Natural killer cell (primary cell): Measurements from ENCODE around the gene MYO1G. TPM values are rescaled to one million over a fixed set of nuclear protein-coding genes. Genes with fewer than 3 reads are reported as not detected.
A peak's percentile ranks its signal among the peaks of the same experiment; 100 is the strongest.

Experiments
- ATAC-seq, 3 donors: fragments of 150-1000 bp in 2 of 3; fragments of 200-7000 bp in 1 of 3; cut with Tn5 transposase; 1 replicate in 1 of 3; 2 replicates in 2 of 3; pipeline ENCODE4 v1.10.0; 2021; ENCODE audit warnings: mild to moderate bottlenecking in 2 of 3, moderate library complexity in 2 of 3
- DNase-seq, 2 donors: peaks; one replicate each; pipeline versions ENCODE4 v3.0.0 to v3.0.0-alpha.2; 2013 to 2021; ENCODE audit warnings: mixed read lengths in 1 of 2
- H3K27ac ChIP-seq: one replicate; pipeline ENCODE4 v1.5.1; 2013; ENCODE audit warnings: mild to moderate bottlenecking, low read length
- H3K27me3 ChIP-seq: one replicate; pipeline ENCODE4 v1.6.1; 2013; ENCODE audit warnings: low read length; ENCODE audit not compliant: control insufficient read depth, insufficient read depth
- H3K36me3 ChIP-seq: one replicate; pipeline ENCODE4 v1.6.1; 2013; ENCODE audit warnings: low read length; ENCODE audit not compliant: control insufficient read depth, insufficient read depth
- H3K4me1 ChIP-seq: one replicate; pipeline ENCODE4 v1.6.1; 2013; ENCODE audit warnings: low read length; ENCODE audit not compliant: control insufficient read depth, insufficient read depth
- H3K4me3 ChIP-seq: one replicate; pipeline ENCODE4 v1.5.1; 2013; ENCODE audit warnings: low read length
- H3K9me3 ChIP-seq: one replicate; pipeline ENCODE4 v1.6.1; 2013; ENCODE audit warnings: low read length; ENCODE audit not compliant: control insufficient read depth, insufficient read depth
- H3K27ac Mint-ChIP-seq, 2 donors: one replicate each; pipeline ENCODE4 v1.8.0; 2022; ENCODE audit warnings: mild to moderate bottlenecking in 2 of 2, mixed read lengths in 2 of 2, moderate library complexity in 1 of 2
- H3K27me3 Mint-ChIP-seq, 2 donors: one replicate each; pipeline ENCODE4 v1.8.0; 2022; ENCODE audit warnings: low read depth in 2 of 2, mixed read lengths in 2 of 2
- H3K36me3 Mint-ChIP-seq: one replicate; pipeline ENCODE4 v1.8.0; 2022; ENCODE audit warnings: mixed read lengths
- H3K4me1 Mint-ChIP-seq, 2 donors: one replicate each; pipeline ENCODE4 v1.8.0; 2022; ENCODE audit warnings: mixed read lengths in 2 of 2
- H3K4me3 Mint-ChIP-seq: one replicate; pipeline ENCODE4 v1.8.0; 2022; ENCODE audit warnings: mild to moderate bottlenecking, moderate library complexity, mixed read lengths
- H3K9me3 Mint-ChIP-seq, 2 donors: one replicate each; pipeline ENCODE4 v1.8.0; 2022; ENCODE audit warnings: mixed read lengths in 2 of 2
- CTCF ChIP-seq: fragments of 200-600 bp; IDR thresholded peaks from one replicate; pipeline ENCODE4 v1.8.0; 2022; ENCODE audit warnings: antibody characterized with exemption
- WGBS: methylation state at CpG from one replicate; pipeline ENCODE4 v1.1.7; 2013; ENCODE audit warnings: missing lambda C conversion rate; ENCODE audit not compliant: insufficient coverage; 5-methylcytosine and 5-hydroxymethylcytosine counted together
- intact Hi-C: fragments of 100-400 bp; cut with micrococcal nuclease; formaldehyde crosslinking; loops from one replicate; pipeline ENCODE4 v1.14.2; 2022
- total RNA-seq, 4 donors: library from RNA; stranded (reverse); fragments of 120-200 nt in 1 of 4; gene quantifications; one replicate each; pipeline versions ENCODE4 v1.2.3 to v1.2.4, GENCODE V29; 2013 to 2022

The MYO1G gene
- total RNA-seq, 3 donors from 2014 or later (not counting 1 experiment from before 2014, with no cell fraction given), result 371 to 470 (median 429) TPM

GRCh38 chr7:44987996-44988395 lies 9.2 kb upstream of the MYO1G start:
- 87% methylated on average over 10 of the region's 10 CpGs for WGBS
- Histone ChIP-seq H3K4me3 (no peak overlapping the region), H3K4me1 (peaks cover 37% of the 10 kb centered on the region), H3K27me3 (no peaks in the 10 kb centered on the region), H3K27ac (no peak overlapping the region), H3K9me3 (no peaks in the 10 kb centered on the region), H3K36me3 (peaks cover 29% of the 10 kb centered on the region)
- peak overlapping the region; percentile 45 for H3K4me3 Mint-ChIP-seq
- peaks cover 11% of the 10 kb centered on the region for H3K36me3 Mint-ChIP-seq
- H3K9me3 Mint-ChIP-seq, result no peaks in the 10 kb centered on the region
- H3K27me3 Mint-ChIP-seq, result no peaks in the 10 kb centered on the region
- peak overlapping the region; percentile 99 to 100 for H3K27ac Mint-ChIP-seq
- no peak for TF ChIP-seq CTCF
- no peak for DNase-seq
- no peak for ATAC-seq
- peaks cover 37 to 39% of the 10 kb centered on the region in 2 donors for H3K4me1 Mint-ChIP-seq
- intact Hi-C loops, result loop anchor here (2.0 kb wide), 2 partner anchors 39 to 123 kb away; partner anchors contain the start of gene TBRG4

GRCh38 chr7:44987457-44987856 lies 8.6 kb upstream of the MYO1G start:
- peaks cover 37 to 39% of the 10 kb centered on the region in 2 donors for H3K4me1 Mint-ChIP-seq
- intact Hi-C loops, result loop anchor here (2.0 kb wide), 2 partner anchors 39 to 123 kb away; partner anchors contain the start of gene TBRG4
- no peaks in the 10 kb centered on the region for H3K27me3 ChIP-seq
- no peak for DNase-seq
- no peak for ATAC-seq
- H3K9me3 ChIP-seq, result no peaks in the 10 kb centered on the region
- no peak overlapping the region for H3K4me3 ChIP-seq
- WGBS, result 96% methylated on average over 7 of the region's 7 CpGs
- H3K36me3 Mint-ChIP-seq, result peaks cover 11% of the 10 kb centered on the region
- no peak for TF ChIP-seq CTCF
- no peak overlapping the region for H3K27ac ChIP-seq
- no peak overlapping the region for H3K4me3 Mint-ChIP-seq
- H3K4me1 ChIP-seq, result peaks cover 37% of the 10 kb centered on the region
- H3K9me3 Mint-ChIP-seq, result no peaks in the 10 kb centered on the region
- no peaks in the 10 kb centered on the region for H3K27me3 Mint-ChIP-seq
- peaks cover 34% of the 10 kb centered on the region for H3K36me3 ChIP-seq
- H3K27ac Mint-ChIP-seq, result peak overlapping the region; percentile 99 to 100

- Mint-ChIP-seq H3K27ac (peak overlapping the region; percentile 99 to 100), H3K36me3 (peaks cover 11% of the 10 kb centered on the region), H3K9me3 (no peaks in the 10 kb centered on the region), H3K4me3 (peak overlapping the region; percentile 96), H3K4me1 (peaks cover 37 to 39% of the 10 kb centered on the region in 2 donors), H3K27me3 (no peaks in the 10 kb centered on the region)
- Histone ChIP-seq H3K27ac (peak overlapping the region; percentile 84), H3K36me3 (peaks cover 40% of the 10 kb centered on the region), H3K9me3 (no peaks in the 10 kb centered on the region), H3K4me1 (peaks cover 40% of the 10 kb centered on the region), H3K4me3 (peak overlapping the region; percentile 61), H3K27me3 (no peaks in the 10 kb centered on the region)
- intact Hi-C loops, result loop anchor here (1.0 to 2.0 kb wide), 4 partner anchors 9 to 124 kb away; partner anchors contain the start of gene TBRG4
- TF ChIP-seq CTCF, result no peak
- under 1% methylated on average over 68 of the region's 68 CpGs for WGBS
- ATAC-seq (peak; percentile 91 to 98 (median 95)), DNase-seq (peak; percentile 96 to 99)
These were observed 7.6 kb upstream of the MYO1G start for GRCh38 chr7:44986218-44987053.
